Upper lobe of right lung (tissue), 1 donor: ENCODE data around the gene XYLB. TPM values are rescaled to one million over a fixed set of nuclear protein-coding genes. Genes with fewer than 3 reads are reported as not detected.

Experiments used
- ATAC-seq: fragments of 200-7000 bp; cut with Tn5 transposase; one replicate; pipeline ENCODE4 v1.9.1; 2020; ENCODE audit warnings: mild to moderate bottlenecking, moderate library complexity
- DNase-seq: peaks from one replicate; pipeline ENCODE4 v3.0.0-alpha.2; 2020
- H3K27ac ChIP-seq: fragments of 200-600 bp; one replicate; pipeline ENCODE4 v1.8.0; 2022
- H3K27me3 ChIP-seq: fragments of 200-600 bp; one replicate; pipeline ENCODE4 v1.8.0; 2022; ENCODE audit warnings: mild to moderate bottlenecking
- H3K36me3 ChIP-seq: fragments of 200-600 bp; one replicate; pipeline ENCODE4 v1.8.0; 2022
- H3K4me1 ChIP-seq: fragments of 200-600 bp; one replicate; pipeline ENCODE4 v1.8.0; 2022
- H3K4me3 ChIP-seq: fragments of 200-600 bp; one replicate; pipeline ENCODE4 v1.8.0; 2022; ENCODE audit warnings: mild to moderate bottlenecking
- H3K9me3 ChIP-seq: fragments of 200-600 bp; one replicate; pipeline ENCODE4 v1.8.0; 2022
- CTCF ChIP-seq: fragments of 200-600 bp; IDR thresholded peaks from one replicate; pipeline ENCODE4 v1.8.0; 2022; ENCODE audit warnings: antibody characterized with exemption
- intact Hi-C: fragments of 100-400 bp; cut with DNase I; formaldehyde crosslinking; loops from one replicate; pipeline ENCODE4 v1.11.0; 2022
- total RNA-seq: library from RNA; stranded (reverse); fragmentation: NEBNext Ultra II Directional; extraction: Animal tissue kit (Norgen Biotek cat#: 25700); gene quantifications from one replicate; pipeline ENCODE4 v1.2.1, GENCODE V29; 2021
- donor health status: DM: no; HTN: yes; CAD: no; lungs with severe emphysema.

XYLB gene
- total RNA-seq, 1 donor from 2014 or later, result 3.1 TPM

GRCh38 chr3:38353151-38353550 is 6.6 kb downstream of the XYLB start:
- TF ChIP-seq CTCF, result no peak

GRCh38 chr3:38354588-38355330 is 8.2 kb downstream of the XYLB start:
- intact Hi-C loops, result no loop called here
- H3K9me3 ChIP-seq, result no peaks in the 10 kb centered on the region
- H3K36me3 ChIP-seq, result no peaks in the 10 kb centered on the region
- no peak overlapping the region for H3K4me3 ChIP-seq
- H3K27ac ChIP-seq, result no peak overlapping the region
- no peaks in the 10 kb centered on the region for H3K4me1 ChIP-seq
- DNase-seq (no peak), ATAC-seq (no peak)
- TF ChIP-seq CTCF, result no peak
- H3K27me3 ChIP-seq, result no peaks in the 10 kb centered on the region

More at GRCh38 chr3:38353151-38353550, 6.6 kb downstream of the XYLB start:
- intact Hi-C loops, result no loop called here
- no peaks in the 10 kb centered on the region for H3K27me3 ChIP-seq
- no peaks in the 10 kb centered on the region for H3K4me1 ChIP-seq
- H3K4me3 ChIP-seq, result no peak overlapping the region
- H3K27ac ChIP-seq, result no peak overlapping the region
- H3K36me3 ChIP-seq, result no peaks in the 10 kb centered on the region
- ATAC-seq (no peak), DNase-seq (no peak)
- H3K9me3 ChIP-seq, result no peaks in the 10 kb centered on the region

GRCh38 chr3:38359038-38359437 is 12.5 kb downstream of the XYLB start:
- TF ChIP-seq CTCF, result no peak
- Histone ChIP-seq H3K27me3 (no peaks in the 10 kb centered on the region), H3K4me1 (no peaks in the 10 kb centered on the region), H3K36me3 (no peaks in the 10 kb centered on the region), H3K9me3 (no peaks in the 10 kb centered on the region), H3K27ac (no peak overlapping the region), H3K4me3 (no peak overlapping the region)
- intact Hi-C loops, result no loop called here
- ATAC-seq (no peak), DNase-seq (no peak)

- no peaks in the 10 kb centered on the region for H3K36me3 ChIP-seq
Observed at GRCh38 chr3:38360345-38360744, 13.8 kb downstream of the XYLB start.

GRCh38 chr3:38361496-38361895 is 14.9 kb downstream of the XYLB start:
- TF ChIP-seq CTCF, result no peak
- ATAC-seq, result no peak
- Histone ChIP-seq H3K27ac (no peak overlapping the region), H3K36me3 (no peaks in the 10 kb centered on the region), H3K27me3 (no peaks in the 10 kb centered on the region), H3K4me3 (no peak overlapping the region), H3K4me1 (no peaks in the 10 kb centered on the region), H3K9me3 (no peaks in the 10 kb centered on the region)
- intact Hi-C loops, result no loop called here
- no peak for DNase-seq

More at GRCh38 chr3:38360345-38360744, 13.8 kb downstream of the XYLB start:
- no peaks in the 10 kb centered on the region for H3K4me1 ChIP-seq
- H3K27me3 ChIP-seq, result no peaks in the 10 kb centered on the region
- DNase-seq (no peak), ATAC-seq (no peak)
- TF ChIP-seq CTCF, result no peak
- H3K27ac ChIP-seq, result no peak overlapping the region
- intact Hi-C loops, result no loop called here
- H3K9me3 ChIP-seq, result no peaks in the 10 kb centered on the region
- no peak overlapping the region for H3K4me3 ChIP-seq
